HPDE6-E6E7 (cell line): Measurements from ENCODE around the gene TBATA.
"Not testable (repeated sequence)": the region's sequence is repeated elsewhere in the genome, so short reads cannot be mapped to it uniquely, and the experiment has no call there.

Source experiments
- DNase-seq: peaks from one replicate; pipeline ENCODE4 v3.0.0; 2011; ENCODE audit warnings: missing footprints; ENCODE audit errors: extremely low spot score

TBATA gene

DNA sequence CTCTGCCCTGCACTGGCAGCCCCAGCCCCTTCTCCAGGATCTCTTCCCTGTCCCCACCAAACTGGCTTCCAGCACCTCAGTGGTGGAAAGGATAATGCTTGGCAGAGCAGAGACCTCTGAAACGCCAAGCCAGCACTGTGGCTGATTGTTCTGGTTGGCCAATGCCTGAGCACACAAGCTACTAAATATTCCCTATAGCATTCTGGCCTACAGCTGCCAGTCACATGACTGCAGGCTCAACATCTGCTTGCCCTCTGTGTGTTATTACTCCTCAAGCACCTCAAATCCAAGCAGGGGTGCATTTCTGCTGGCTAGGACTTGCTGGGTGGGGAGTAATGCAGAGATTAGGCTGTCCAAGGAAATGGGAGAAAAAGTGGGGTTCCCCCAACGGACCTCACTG, 6.1 kb downstream of the TBATA start:
- no peak for DNase-seq

DNA sequence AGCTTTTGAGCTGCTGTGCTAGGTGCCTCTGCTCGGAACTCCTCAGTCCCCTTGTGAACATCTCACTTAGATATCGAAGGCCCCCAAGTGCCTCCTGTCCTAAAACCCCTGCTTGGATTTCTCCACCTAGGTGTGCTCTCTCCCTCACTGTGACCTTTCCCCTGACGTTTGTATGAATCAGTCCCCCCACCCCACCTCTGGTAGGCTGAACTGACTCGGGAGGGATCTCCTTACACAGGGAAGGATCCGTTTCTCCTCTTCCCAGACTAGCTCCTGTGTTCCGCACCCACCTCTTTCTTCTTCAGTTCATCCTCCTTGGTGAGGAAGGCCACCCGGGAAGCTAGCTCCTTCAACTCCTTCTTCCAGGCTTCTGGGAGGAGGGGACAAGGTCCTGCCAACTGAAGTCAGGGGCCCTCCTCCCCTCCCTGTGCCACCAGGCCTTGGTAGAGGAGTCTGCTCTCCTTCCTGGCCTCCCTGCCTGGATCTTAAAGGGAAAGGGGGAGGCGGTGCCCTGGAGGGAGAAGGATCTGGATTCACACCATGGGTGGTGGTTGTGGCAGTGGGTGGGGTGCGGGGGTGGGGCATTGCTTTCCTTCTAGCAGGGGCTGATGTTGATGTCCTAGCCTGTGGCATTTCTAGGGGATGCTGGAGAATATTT, 6.8 kb downstream of the TBATA start:
- DNase-seq = no peak

DNA sequence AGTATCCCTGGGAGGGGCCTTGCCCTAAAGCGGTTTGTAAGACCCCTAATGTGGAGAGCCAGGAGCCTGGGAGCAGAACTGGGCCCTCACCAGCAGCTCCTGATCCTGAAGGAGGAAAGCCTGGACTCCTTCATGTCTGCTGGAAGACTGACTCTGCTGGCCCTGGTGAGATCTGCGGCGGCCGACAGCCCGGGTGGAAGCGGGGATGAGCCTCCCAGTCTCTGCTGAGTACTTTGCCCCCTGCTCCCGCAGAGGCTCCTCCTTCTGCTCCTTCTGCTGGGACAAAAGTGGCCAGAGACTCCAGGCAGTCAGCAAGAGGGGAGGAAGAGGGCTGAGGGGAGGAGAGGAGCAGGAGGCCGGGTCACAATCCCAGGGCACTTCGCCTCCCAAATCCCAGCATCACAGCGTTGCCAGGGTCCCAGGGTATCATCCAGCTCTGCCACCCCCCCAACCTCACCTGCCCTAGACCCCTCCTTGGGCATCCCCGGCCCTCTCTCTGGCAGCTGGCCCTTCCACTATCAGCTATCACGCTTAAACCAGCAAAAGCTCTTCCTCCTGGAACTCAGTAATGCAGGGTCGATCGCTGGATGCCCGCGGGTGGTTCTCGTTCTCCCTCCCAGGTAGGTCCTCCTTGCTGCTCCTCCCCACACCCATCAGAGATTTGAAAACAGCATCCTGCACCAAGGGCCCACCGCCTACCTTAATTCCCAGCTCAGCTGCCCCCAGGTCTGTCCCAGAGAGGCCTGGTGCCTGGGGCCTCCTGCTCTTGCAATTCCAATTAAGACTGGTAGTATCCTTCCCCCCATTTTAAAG, 7.9 kb downstream of the TBATA start:
- no peak for DNase-seq

DNA sequence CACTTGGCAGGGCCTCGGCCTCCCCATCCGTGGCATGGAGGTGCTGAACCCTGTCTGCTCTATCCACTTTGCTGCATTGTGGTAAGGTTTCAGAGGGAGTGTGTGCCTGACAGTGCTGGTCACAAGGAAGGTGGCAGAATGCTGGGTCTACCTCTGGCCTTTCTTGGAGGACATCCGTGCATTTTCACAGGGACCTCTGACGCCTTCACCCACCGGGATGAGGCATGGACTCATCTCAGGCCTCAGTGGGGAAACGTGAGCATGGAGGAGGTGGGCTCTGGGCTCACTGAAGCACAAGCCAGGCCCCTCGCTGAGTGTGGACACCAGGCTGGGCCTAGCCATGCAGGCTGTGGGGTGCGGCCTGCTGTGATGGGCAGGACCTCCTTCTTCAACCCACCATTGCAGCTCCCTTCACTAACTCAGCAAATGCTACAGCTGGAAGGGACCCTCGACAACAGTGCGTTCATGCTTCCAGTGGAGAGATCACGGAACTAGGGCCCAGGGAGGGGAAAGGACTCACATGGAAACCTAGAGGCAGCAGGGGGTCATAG, 8.6 kb downstream of the TBATA start:
- no peak for DNase-seq

DNA sequence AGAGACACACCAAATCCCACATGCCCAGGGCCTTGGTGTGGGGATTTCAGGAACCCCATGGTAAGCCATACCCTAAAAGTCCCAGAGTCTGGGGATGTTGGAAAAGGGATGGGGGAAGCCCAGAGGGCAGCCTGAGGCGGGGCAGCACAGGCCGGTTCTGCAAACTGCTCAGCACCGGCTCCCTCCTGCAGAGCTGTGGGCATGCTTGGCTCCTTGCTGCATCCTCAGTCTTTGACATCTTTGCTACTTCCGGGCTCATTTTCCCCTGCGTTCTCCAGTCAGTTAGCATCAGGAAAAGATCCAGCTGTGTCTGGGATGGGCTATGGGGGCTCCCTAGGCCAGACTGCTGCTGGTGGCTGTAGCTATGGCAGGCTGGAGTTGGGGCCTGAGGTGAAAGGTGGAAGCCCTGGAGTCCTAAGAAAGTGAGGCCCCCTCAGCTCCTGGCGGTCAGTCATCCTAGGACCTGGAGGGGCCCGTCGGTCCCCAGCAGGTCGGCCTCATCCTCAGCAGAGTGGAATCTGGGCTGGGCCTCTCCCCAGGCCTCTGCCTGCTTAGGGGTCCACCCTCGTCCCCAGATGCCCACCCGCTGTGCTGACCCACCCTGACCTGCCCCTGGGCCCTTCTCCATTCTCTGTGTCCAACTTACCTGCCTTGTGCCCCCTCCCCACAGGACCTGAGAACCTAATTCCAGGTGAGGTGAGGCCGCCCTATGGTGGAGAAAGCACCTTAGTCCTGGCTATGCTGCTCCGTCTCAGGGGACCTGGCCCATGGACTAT, 9.3 kb downstream of the TBATA start:
- no peak for DNase-seq

DNA sequence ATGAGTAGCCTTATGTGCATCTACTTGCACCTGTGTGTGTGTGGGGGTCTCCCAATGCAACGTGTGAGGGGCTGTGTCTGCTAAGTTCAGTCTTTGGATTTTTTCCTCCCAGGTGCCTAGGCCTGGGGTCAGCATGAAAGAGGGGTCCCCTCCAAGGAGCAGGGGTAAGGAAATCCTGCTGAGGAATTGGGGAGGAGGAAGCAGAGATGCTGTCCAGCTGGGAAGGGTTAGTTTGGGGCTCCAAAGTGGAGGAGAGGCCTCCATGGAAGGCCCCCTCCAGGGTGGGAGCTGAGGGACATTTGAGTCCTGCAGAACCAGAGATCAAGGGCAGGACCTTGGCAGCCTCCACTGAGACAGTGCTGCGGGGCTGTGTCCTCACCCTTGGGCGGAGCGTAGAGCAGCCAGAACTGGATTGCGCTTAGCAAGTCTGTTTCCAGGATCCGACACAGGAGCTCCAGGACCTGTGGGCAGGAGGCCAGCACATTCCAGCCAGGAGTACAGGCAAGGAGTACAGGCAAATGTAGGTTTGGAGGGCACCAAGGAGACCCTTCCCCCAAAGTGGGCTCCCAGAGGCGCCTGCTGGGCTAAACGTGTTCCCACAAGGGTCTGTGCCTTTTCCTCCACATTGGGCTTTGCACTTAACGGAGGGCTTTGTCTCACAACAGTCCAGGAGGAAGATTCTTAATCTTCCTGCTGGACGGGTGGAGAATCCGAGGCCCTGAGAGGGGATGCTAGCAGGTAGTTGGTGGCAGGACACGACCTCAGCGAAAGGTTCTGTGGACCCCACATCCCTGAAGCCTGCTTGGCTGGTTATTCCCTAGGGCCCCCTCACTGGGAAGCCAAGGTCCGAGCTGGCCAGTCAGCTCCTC, 10.1 kb downstream of the TBATA start:
- no peak for DNase-seq

DNA sequence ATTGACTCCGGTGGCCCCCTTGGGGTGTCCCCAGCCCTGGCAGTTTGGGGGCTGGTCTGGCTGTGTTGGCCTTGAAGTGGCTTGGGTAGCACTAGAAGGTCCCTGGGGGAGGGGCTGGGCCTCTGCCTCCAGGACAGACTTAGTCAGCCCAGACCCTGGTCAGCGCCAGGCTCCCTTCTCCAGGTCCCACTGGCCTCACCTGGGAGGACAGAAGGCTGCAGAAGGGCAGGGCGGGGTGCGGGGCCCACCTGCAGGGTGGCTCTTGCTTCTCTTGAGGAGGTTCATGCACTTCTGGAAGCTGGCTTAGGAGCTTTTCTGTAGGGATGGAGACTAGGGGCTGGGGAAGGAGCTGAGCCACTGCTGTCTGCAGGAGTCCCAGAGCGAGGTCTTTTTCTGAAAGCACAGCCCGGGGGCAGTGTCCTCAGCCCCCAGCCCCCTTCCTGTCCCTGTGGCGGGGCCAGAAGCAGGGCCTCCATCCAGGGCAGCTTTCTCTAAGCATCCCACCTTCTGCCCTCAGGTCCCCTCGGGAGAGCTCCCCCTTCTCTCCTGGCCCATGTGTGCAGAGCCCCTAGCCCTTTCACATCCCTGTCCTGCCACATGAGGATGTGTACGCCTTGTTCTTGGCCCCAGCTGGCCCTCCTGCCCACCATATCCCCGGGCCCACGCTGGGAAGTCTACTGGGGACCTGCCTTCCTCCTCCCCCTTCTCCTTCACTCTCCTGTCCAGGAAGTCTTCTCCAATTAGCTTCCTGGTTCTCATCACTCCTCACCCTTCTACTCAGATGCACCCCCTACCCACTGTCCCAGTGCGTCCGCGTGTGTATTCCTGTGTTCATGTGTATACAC, 11.0 kb downstream of the TBATA start:
- DNase-seq = no peak

DNA sequence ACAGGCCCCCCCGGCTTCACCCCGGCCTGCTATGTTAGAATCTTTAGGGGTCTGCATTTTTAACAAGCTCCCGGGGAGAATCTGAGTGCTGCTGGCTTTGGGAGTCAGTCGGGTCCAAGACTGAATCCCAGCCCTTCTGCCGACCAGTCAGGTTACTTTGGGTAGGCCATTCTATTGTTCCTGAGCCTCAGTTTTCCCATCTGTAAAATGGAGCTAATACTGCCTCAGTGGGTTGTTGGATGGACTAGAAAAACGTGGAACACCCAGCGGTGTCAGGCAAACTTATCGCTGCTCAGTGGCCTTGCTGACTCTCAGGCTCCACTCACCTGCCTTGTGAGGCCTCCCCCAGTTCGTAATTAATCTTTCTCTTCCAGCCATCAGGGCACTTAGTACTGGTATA, 11.7 kb downstream of the TBATA start:
- no peak for DNase-seq

DNA sequence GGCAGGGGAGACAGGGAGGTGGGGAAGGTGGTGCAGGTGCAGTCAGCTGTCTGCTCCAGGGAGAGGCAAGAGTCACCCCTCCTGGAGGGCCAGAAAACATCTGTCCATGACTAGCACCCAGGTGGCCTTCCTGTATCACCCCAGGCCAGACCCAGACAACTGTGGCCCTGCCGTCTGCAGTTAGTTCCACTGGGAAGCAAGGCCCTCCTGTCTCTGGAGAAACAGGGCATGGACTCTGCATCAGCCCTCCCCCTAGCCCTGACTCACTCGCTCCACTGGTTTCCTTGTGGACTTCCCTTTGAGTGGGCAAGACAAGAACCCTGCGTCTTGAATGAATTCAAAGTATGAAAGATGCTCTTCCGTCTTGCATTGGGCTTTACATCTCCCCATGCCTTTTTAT, 12.6 kb downstream of the TBATA start:
- DNase-seq = no peak

DNA sequence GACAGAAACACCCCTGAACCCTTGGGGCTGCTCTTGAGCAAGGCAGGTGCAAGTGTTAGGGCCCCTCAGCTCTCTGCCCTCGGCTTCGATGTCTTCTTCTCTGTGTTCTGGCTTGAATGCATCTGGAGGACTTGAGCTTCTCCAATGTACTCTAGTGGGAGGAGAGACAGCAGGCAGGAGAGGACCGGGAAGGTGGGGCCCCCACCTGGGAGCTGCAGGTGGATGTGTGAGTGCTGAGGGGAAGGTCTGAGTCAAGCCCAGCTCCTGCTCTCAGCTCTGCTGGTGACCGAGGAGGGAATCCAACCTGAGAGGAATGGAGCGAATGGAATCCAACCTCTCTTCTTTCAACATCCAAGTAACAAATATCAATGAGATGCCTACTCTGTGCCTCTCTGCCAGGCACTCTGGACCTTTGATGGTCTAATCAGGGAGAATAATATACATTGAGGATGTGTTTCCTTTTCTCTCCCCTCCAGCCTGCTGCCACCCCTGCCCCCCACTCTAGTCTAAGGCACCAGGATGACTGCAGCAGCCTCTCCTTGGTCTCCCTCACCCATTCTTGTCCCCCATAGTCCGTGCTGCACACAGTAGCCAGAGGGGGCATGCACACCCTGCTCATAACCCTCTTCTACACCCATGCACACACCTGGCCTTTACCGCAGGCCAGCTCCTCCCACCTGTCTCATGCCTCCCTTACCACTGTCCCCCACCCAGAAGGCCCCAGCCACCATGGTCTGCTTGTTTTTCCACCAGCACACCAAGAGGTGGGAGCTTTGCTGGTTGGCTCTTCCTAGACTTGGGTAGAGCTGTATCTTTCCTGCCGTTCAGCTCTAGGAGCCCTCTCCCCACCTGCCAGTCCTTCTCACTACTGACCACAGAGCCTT, 13.6 kb downstream of the TBATA start:
- no peak for DNase-seq

DNA sequence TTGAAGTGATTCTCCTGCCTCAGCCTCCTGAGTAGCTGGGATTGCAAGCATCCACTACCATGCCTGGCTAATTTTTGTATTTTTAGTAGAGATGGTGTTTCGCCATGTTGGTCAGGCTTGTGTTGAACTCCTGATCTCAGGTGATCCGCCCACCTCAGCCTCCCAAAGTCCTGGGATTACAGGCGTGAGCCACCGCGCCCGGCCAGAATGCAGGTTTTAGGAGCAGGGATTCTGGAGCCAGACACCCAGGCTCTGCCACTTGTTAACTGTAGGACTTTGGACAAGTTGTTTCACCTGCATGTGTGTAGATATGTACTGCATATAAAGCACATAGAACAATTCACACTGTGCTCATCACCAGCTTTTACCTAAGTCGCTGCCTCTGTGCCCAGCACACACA, 14.7 kb downstream of the TBATA start:
- not testable (repeated sequence) for DNase-seq

DNA sequence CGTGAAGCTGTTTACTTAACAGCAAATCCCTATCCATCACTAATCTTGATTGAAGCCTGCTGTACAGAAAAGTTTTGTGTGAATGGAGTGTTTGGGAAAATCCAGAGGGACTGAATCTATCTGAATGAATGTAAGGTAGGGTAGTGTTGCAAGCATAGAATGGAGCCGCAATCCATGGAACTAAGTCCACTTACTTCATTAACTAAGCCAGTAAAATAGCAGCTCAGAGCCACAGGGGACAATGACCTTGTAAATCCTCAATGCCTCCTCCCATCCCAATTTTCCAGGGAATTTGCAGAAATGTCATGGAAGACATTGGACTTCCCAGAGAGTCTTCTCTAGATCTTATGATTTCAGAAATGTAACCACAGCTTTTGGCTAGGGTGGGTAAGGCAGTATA, 15.2 kb downstream of the TBATA start:
- DNase-seq = no peak

DNA sequence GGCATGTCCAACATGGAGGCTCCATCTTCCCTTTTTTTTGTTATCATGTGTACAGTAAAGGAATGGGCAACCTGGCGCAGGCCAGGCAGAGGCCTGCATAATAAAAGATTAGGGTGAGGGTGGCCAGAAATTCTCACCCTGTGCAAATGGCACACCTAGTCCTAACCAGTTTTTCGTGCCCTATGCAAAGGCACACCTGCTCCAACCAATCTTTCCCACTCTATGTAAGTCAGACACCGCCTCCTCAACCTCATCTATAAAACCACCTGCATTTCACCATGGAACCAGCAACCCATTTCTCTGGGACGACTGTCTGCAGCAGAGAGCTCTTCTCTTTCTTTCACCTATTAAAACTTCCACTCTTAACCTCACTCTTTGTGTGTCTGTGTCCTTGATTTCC, 16.1 kb downstream of the TBATA start:
- no peak for DNase-seq

DNA sequence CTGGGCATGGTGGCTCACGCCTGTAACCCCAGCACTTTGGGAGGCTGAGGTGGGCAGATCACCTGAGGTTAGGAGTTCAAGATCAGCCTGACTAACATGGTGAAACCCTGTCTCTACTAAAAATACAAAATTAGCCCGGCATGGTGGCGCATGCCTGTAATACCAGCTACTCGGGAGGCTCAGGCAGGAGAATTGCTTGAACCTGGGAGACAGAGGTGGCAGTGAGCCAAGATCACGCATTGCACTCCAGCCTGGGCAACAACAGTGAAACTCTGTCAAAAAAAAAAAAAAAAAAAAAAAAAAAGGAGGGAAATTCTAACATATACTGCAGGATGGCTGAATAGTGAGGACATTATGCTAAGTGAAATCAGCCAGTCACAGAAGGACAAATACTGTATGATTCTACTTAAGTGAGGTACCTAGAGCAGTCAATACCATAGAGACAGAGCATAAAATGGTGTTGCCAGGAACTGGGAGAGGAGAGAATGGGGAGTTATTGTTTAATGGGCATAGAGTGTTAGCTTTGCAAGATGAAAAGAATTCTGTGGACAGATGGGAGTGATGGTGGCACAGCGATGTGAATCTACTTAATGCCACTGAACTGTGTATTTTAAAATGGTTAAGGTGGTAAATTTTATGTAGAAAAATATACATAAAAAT, 17.0 kb downstream of the TBATA start:
- not testable (repeated sequence) for DNase-seq

DNA sequence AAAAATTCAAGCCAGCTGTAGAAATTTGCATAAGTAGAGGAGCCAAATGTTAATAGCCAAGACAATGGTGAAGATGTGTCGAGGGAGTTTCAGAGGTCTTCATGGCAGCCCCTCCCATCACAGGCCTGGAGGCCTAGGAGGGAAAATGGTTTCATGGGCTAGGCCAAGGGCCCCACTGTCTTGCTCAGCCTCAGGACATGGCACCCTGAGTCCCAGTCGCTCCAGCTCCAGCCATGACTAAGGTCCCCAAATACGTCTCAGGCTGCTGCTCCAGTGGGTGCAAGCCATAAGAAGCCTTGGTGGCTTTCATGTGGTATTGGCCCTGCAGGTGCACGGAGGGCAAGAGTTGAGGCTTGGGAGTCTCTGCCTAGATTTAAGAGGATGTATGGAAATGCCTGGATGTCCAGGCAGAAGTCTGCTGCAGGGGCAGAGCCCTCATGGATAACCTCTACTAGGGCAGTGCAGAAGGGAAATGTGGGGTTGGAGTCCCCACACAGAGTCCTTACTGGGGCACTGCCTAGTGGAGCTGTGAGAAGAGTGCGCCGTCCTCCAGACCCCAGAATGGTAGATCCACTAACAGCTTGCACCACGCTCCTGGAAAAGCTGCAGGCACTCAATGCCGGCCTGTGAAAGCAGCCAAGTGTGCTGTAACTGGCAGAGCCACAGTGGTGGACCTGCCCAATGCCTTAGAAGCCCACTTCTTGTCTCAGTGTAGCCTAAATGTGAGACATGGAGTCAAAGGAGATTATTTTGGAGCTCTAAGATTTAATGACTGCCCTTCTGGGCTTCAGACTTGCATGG, 19.2 kb downstream of the TBATA start:
- no peak for DNase-seq

DNA sequence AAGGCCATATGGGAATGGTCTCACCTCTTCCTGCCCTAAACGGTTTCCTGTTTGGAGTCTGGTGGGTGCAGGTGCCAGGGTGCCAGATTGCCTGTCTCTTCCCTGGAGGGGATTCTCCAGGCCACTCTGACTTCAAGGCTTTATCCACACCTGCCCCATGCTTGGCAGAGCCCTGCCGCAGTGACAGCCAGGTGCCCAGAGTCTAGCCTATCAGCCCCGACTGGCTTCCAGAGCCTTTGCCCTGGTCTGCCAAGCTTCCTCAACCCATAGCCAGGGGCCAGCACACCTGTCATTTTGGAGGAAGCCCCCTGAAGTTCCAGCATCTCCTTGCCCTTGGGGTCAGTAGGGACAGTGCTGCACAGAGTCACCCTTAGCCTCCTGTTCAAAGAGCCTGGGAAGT, 21.6 kb downstream of the TBATA start:
- DNase-seq = no peak

DNA sequence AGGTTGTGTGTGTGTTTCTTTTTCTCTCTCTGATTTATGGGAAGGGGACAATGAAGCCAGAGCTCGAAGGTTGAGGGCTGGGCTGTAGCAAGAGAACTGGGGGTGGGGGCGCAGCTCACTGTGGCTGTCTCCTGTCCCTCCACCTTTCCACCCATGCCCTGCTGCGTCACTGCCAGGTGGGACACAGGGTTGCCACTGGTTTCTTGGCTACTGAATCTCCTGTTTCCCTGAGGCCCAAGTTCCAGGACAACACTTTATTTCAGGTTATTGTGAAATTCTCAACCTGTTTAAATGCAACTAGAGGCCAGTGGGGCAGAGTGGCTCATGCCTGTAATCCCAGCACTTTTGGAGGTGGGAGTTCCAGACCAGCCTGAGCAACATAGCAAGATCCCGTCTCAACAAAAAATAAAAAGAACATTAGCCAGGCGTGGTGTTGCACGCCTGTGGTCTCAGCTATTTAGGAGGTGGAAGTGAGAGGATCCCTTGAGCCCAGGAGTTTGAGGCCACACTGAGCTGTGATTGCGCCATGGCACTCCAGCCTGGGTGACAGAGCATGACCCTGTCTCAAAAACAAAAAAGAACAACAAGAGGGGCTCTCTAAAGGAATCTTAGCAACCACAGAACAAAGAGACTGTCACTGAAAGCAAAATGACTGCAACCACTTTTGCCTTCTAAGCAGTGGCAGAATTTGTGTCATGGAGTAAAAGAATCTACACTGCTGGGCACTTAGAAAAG, 22.6 kb downstream of the TBATA start:
- DNase-seq = no peak
